Measurements from ENCODE around the gene MTERF4.

MTERF4 gene

GRCh38 chr2:241073166-241074064 is 28.7 kb downstream of the MTERF4 start:
- no peak for DNase-seq (ENCODE audit: low read depth, low spot score)
- in situ Hi-C loops (cut with HindIII; ENCODE audit: low sequenced_read_pairs) = no loop called here
- no peak overlapping the region for H3K4me3 ChIP-seq (ENCODE audit: low read depth, low read length)
- TF ChIP-seq, protein P1, sequence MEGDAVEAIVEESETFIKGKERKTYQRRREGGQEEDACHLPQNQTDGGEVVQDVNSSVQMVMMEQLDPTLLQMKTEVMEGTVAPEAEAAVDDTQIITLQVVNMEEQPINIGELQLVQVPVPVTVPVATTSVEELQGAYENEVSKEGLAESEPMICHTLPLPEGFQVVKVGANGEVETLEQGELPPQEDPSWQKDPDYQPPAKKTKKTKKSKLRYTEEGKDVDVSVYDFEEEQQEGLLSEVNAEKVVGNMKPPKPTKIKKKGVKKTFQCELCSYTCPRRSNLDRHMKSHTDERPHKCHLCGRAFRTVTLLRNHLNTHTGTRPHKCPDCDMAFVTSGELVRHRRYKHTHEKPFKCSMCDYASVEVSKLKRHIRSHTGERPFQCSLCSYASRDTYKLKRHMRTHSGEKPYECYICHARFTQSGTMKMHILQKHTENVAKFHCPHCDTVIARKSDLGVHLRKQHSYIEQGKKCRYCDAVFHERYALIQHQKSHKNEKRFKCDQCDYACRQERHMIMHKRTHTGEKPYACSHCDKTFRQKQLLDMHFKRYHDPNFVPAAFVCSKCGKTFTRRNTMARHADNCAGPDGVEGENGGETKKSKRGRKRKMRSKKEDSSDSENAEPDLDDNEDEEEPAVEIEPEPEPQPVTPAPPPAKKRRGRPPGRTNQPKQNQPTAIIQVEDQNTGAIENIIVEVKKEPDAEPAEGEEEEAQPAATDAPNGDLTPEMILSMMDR (IDR thresholded peaks at IDR 0.05; ENCODE audit: low read depth, low read length) = no peak

- in situ Hi-C loops (cut with HindIII; ENCODE audit: low sequenced_read_pairs) = no loop called here
- TF ChIP-seq, protein P1 (IDR thresholded peaks at IDR 0.05; ENCODE audit: low read depth, low read length) = no peak
- H3K4me3 ChIP-seq (ENCODE audit: low read depth, low read length) = no peak overlapping the region
- DNase-seq (ENCODE audit: low read depth, low spot score) = no peak
These were observed 29.4 kb downstream of the MTERF4 start for GRCh38 chr2:241072553-241073165.

GRCh38 chr2:241072151-241072550 is 29.9 kb downstream of the MTERF4 start:
- DNase-seq (ENCODE audit: low read depth, low spot score) = no peak
- TF ChIP-seq, protein P1 (IDR thresholded peaks at IDR 0.05; ENCODE audit: low read depth, low read length) = no peak
- no peak overlapping the region for H3K4me3 ChIP-seq (ENCODE audit: low read depth, low read length)
- in situ Hi-C loops (cut with HindIII; ENCODE audit: low sequenced_read_pairs) = no loop called here

DNA sequence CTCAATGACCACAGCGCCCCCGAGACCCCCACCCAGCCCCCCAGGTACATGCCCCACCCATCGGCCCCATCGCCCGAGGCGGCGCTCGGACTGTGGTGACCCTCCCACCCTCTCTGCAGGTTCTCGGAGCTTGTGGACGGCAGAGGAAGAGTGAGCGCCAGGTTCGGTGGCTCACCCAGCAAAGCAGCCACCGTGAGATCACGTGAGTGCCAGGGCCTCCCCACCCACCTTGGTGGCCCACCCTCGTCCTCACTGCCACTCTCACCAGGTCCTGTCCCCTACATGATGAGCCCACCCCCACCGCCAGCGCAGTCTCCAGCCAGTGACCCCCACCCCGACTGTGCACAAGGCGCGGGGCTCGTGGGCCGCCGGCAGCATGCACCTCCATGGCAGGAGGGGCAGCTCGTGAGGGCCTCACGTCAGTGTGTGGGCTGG is 30.4 kb downstream of the MTERF4 start:
- in situ Hi-C loops (cut with HindIII; ENCODE audit: low sequenced_read_pairs) = no loop called here
- TF ChIP-seq, protein P1 (IDR thresholded peaks at IDR 0.05; ENCODE audit: low read depth, low read length) = no peak
- no peak overlapping the region for H3K4me3 ChIP-seq (ENCODE audit: low read depth, low read length)
- no peak for DNase-seq (ENCODE audit: low read depth, low spot score)

GRCh38 chr2:241070811-241071676 is 31.0 kb downstream of the MTERF4 start:
- no peak overlapping the region for H3K4me3 ChIP-seq (ENCODE audit: low read depth, low read length)
- in situ Hi-C loops (cut with HindIII; ENCODE audit: low sequenced_read_pairs) = no loop called here
- TF ChIP-seq, protein P1 (IDR thresholded peaks at IDR 0.05; ENCODE audit: low read depth, low read length) = no peak
- no peak for DNase-seq (ENCODE audit: low read depth, low spot score)

- DNase-seq (ENCODE audit: low read depth, low spot score) = no peak
- in situ Hi-C loops (cut with HindIII; ENCODE audit: low sequenced_read_pairs) = no loop called here
- TF ChIP-seq, protein P1 (IDR thresholded peaks at IDR 0.05; ENCODE audit: low read depth, low read length) = no peak
- H3K4me3 ChIP-seq (ENCODE audit: low read depth, low read length) = no peak overlapping the region
These were observed 31.7 kb downstream of the MTERF4 start for GRCh38 chr2:241070361-241070760.

Data from astrocyte of the spinal cord (primary cell).